ENCODE data around the gene FGF16. TPM values are rescaled to one million over a fixed set of nuclear protein-coding genes. Genes with fewer than 3 reads are reported as not detected.

Gene FGF16
- total and polyA plus RNA-seq, 3 donors from 2014 or later: 0.18 to 0.55 (median 0.19) TPM

DNA sequence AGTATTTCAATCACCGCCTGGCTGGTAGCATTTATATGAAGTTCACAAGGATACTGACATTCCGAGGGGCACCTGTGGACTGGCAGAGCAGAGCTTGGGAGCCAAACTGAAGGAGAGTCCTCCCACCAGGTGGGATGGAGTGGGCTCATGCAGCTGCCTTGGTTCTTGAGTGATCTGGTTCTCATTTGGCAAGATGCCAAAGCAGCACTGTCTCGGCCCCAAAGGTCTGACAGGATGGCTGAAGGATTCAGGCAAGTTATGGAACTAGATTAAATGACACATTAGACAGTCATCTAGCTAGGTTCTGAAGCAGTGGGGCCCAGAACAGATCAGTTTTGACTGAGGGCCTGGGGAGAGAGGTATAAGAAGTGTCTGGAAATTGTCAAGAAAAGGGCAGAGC lies 3.2 kb downstream of the FGF16 start:
- 79 to 94% methylated on average over 2 to 3 of the region's 3 CpGs for WGBS, 2 donors
- TF ChIP-seq POLR2A (IDR thresholded peaks at IDR 0.05): no peak
- TF ChIP-seq CTCF (IDR thresholded peaks at IDR 0.05): no peak
- Histone ChIP-seq H3K27me3 (no peaks in the 10 kb centered on the region), H3K9me3 (no peaks in the 10 kb centered on the region), H3K4me3 (no peak overlapping the region), H3K36me3 (ENCODE audit: low read depth, missing control alignments) (no peaks in the 10 kb centered on the region), H3K4me1 (no peaks in the 10 kb centered on the region), H3K27ac (no peak overlapping the region)
- DNase-seq: no peak
- intact Hi-C loops (cut with DNase I; ENCODE audit: low total_unique reads): no loop called here

- no peak for DNase-seq
- Histone ChIP-seq H3K27me3 (no peaks in the 10 kb centered on the region), H3K27ac (no peak overlapping the region), H3K36me3 (ENCODE audit: low read depth, missing control alignments) (no peaks in the 10 kb centered on the region), H3K9me3 (no peaks in the 10 kb centered on the region), H3K4me3 (no peak overlapping the region), H3K4me1 (no peaks in the 10 kb centered on the region)
- intact Hi-C loops (cut with DNase I; ENCODE audit: low total_unique reads): no loop called here
- 86 to 100% methylated on average over 1 of the region's 1 CpG for WGBS, 2 donors
- TF ChIP-seq CTCF (IDR thresholded peaks at IDR 0.05) (no peak), POLR2A (IDR thresholded peaks at IDR 0.05) (no peak)
These were observed 3.8 kb downstream of the FGF16 start for GRCh38 chrX:77450996-77451395.

DNA sequence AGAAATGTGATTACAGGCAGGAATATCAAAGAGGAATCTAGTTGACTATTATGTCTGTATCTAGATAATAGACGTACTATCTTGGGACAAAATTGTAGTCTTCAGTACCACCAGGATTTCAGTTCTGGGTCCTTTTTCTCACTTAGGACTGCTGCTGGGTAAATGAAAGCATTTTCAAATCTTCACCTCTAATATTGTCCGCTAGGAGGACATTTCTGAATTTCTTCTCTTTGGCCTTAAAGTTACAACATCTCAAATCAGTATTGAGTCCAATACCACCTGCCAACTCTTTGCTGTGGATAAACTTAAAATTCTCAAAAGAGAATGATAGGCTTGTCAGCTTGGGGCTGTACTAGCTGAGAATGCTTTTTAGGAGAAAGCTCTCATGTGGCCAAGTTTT lies 6.0 kb downstream of the FGF16 start:
- TF ChIP-seq POLR2A (IDR thresholded peaks at IDR 0.05): no peak
- TF ChIP-seq CTCF (IDR thresholded peaks at IDR 0.05): no peak
- Histone ChIP-seq H3K36me3 (ENCODE audit: low read depth, missing control alignments) (no peaks in the 10 kb centered on the region), H3K27me3 (no peaks in the 10 kb centered on the region), H3K27ac (no peak overlapping the region), H3K4me1 (no peaks in the 10 kb centered on the region), H3K4me3 (no peak overlapping the region), H3K9me3 (no peaks in the 10 kb centered on the region)
- 81 to 82% methylated on average over 2 of the region's 2 CpGs for WGBS, 2 donors
- no peak for DNase-seq
- intact Hi-C loops (cut with DNase I; ENCODE audit: low total_unique reads): no loop called here

GRCh38 chrX:77455437-77455836 lies 8.2 kb downstream of the FGF16 start:
- DNase-seq: no peak
- Histone ChIP-seq H3K27ac (no peak overlapping the region), H3K36me3 (ENCODE audit: low read depth, missing control alignments) (no peaks in the 10 kb centered on the region), H3K4me1 (no peaks in the 10 kb centered on the region), H3K4me3 (no peak overlapping the region), H3K9me3 (no peaks in the 10 kb centered on the region), H3K27me3 (no peaks in the 10 kb centered on the region)
- 76 to 93% methylated on average over 2 of the region's 2 CpGs for WGBS, 2 donors
- intact Hi-C loops (cut with DNase I; ENCODE audit: low total_unique reads): no loop called here
- no peak for TF ChIP-seq CTCF (IDR thresholded peaks at IDR 0.05)
- no peak for TF ChIP-seq POLR2A (IDR thresholded peaks at IDR 0.05)

- intact Hi-C loops (cut with DNase I; ENCODE audit: low total_unique reads): no loop called here
- H3K4me1 ChIP-seq: no peaks in the 10 kb centered on the region
- 85 to 86% methylated on average over 4 to 5 of the region's 5 CpGs for WGBS, 2 donors
These were observed 36.9 kb downstream of the FGF16 start for GRCh38 chrX:77484045-77484444.

More at GRCh38 chrX:77484045-77484444, 36.9 kb downstream of the FGF16 start:
- Histone ChIP-seq H3K4me3 (no peak overlapping the region), H3K36me3 (ENCODE audit: low read depth, missing control alignments) (no peaks in the 10 kb centered on the region), H3K27ac (no peak overlapping the region), H3K27me3 (no peaks in the 10 kb centered on the region), H3K9me3 (no peaks in the 10 kb centered on the region)
- no peak for DNase-seq
- TF ChIP-seq CTCF (IDR thresholded peaks at IDR 0.05): no peak
- no peak for TF ChIP-seq POLR2A (IDR thresholded peaks at IDR 0.05)

All from testis (tissue), 3 donors.